Measurements from ENCODE around the gene AKR1C2. TPM values are rescaled to one million over a fixed set of nuclear protein-coding genes. Genes with fewer than 3 reads are reported as not detected.
"Not testable (repeated sequence)": the region's sequence is repeated elsewhere in the genome, so short reads cannot be mapped to it uniquely, and the experiment has no call there.

The AKR1C2 gene
- total and polyA plus RNA-seq, 2 experiments from 2014 or later = 13.7 to 20.9 TPM

- no peaks in the 10 kb centered on the region for H3K9me2 ChIP-seq (ENCODE audit: insufficient read depth)
- peaks cover 10% of the 10 kb centered on the region; the same call in 1 of the 2 replicates for H3K36me3 ChIP-seq (ENCODE audit: low read depth)
- H3K27ac ChIP-seq = no peak overlapping the region
- 97 to 100% methylated on average over 4 of the region's 4 CpGs for WGBS, 2 experiments (ENCODE audit: low coverage in 1 of 2, low lambda C conversion rate in 2 of 2, missing lambda C conversion rate in 2 of 2)
- no peaks in the 10 kb centered on the region for H3K79me2 ChIP-seq (ENCODE audit: insufficient read depth)
- TF ChIP-seq EZH2phosphoT487 (IDR thresholded peaks at IDR 0.05; ENCODE audit: insufficient read depth, low read depth) (no peak), EZH2 (IDR thresholded peaks at IDR 0.05; ENCODE audit: insufficient read depth, poor library complexity, severe bottlenecking) (no peak)
- no peaks in the 10 kb centered on the region for H4K20me1 ChIP-seq (ENCODE audit: insufficient read depth)
- H3K9ac ChIP-seq = no peak overlapping the region
- no peak overlapping the region for H3K4me2 ChIP-seq (ENCODE audit: unreplicated experiment)
- H3K27me3 ChIP-seq (replicated peaks; ENCODE audit: insufficient read depth) = no peaks in the 10 kb centered on the region
- no peaks in the 10 kb centered on the region for H3K4me1 ChIP-seq (ENCODE audit: insufficient read depth)
- H3F3A ChIP-seq (ENCODE audit: insufficient read depth) = no peaks in the 10 kb centered on the region
- H2AFZ ChIP-seq = no peak overlapping the region
- in situ Hi-C loops (cut with MboI) = no loop called here
- DNase-seq = no peak
- H3K9me3 ChIP-seq (ENCODE audit: low read depth) = no peaks in the 10 kb centered on the region
- H3K4me3 ChIP-seq = no peak overlapping the region
Measured at GRCh38 chr10:4978870-4979269, 24.8 kb downstream of the AKR1C2 start.

GRCh38 chr10:4977025-4977424 is 26.6 kb downstream of the AKR1C2 start:
- in situ Hi-C loops (cut with MboI) = no loop called here
- H3K27ac ChIP-seq = no peak overlapping the region

GRCh38 chr10:4974400-4974799 is 29.3 kb downstream of the AKR1C2 start:
- H3K4me2 ChIP-seq (ENCODE audit: unreplicated experiment); in situ Hi-C loops (cut with MboI); H4K20me1 ChIP-seq (ENCODE audit: insufficient read depth); H3K9me2 ChIP-seq (ENCODE audit: insufficient read depth); H3K4me3 ChIP-seq; H3K27me3 ChIP-seq (replicated peaks; ENCODE audit: insufficient read depth); H3K4me1 ChIP-seq (ENCODE audit: insufficient read depth); H3K27ac ChIP-seq; H3K9me3 ChIP-seq (ENCODE audit: low read depth); DNase-seq; H3F3A ChIP-seq (ENCODE audit: insufficient read depth); H2AFZ ChIP-seq; H3K79me2 ChIP-seq (ENCODE audit: insufficient read depth); H3K9ac ChIP-seq: not testable (repeated sequence)
- H3K36me3 ChIP-seq (ENCODE audit: low read depth) = peaks cover 13% of the 10 kb centered on the region; the same call in 1 of the 2 replicates

More at GRCh38 chr10:4977025-4977424, 26.6 kb downstream of the AKR1C2 start:
- Histone ChIP-seq H3K36me3 (ENCODE audit: low read depth) (peaks cover 10% of the 10 kb centered on the region; the same call in 1 of the 2 replicates), H3K9ac (no peak overlapping the region), H3K9me2 (ENCODE audit: insufficient read depth) (no peaks in the 10 kb centered on the region), H3K4me2 (ENCODE audit: unreplicated experiment) (no peak overlapping the region), H3K4me3 (no peak overlapping the region), H2AFZ (no peak overlapping the region), H3K27me3 (replicated peaks; ENCODE audit: insufficient read depth) (no peaks in the 10 kb centered on the region), H3K4me1 (ENCODE audit: insufficient read depth) (no peaks in the 10 kb centered on the region), H3K9me3 (ENCODE audit: low read depth) (no peaks in the 10 kb centered on the region), H4K20me1 (ENCODE audit: insufficient read depth) (no peaks in the 10 kb centered on the region), H3F3A (ENCODE audit: insufficient read depth) (no peaks in the 10 kb centered on the region), H3K79me2 (ENCODE audit: insufficient read depth) (no peaks in the 10 kb centered on the region)
- no peak for TF ChIP-seq EZH2 (IDR thresholded peaks at IDR 0.05; ENCODE audit: insufficient read depth, poor library complexity, severe bottlenecking)
- TF ChIP-seq EZH2phosphoT487 (IDR thresholded peaks at IDR 0.05; ENCODE audit: insufficient read depth, low read depth) = no peak
- DNase-seq = no peak

GRCh38 chr10:4973294-4973693 is 30.4 kb downstream of the AKR1C2 start:
- in situ Hi-C loops (cut with MboI); H4K20me1 ChIP-seq (ENCODE audit: insufficient read depth): not testable (repeated sequence)
- WGBS, 2 experiments (ENCODE audit: low coverage in 1 of 2, low lambda C conversion rate in 2 of 2, missing lambda C conversion rate in 2 of 2) = 89 to 92% methylated on average over 1 of the region's 1 CpG

GRCh38 chr10:4972369-4973142 is 31.1 kb downstream of the AKR1C2 start:
- H3K4me2 ChIP-seq (ENCODE audit: unreplicated experiment); H3K9me2 ChIP-seq (ENCODE audit: insufficient read depth); H3K9me3 ChIP-seq (ENCODE audit: low read depth); H3K79me2 ChIP-seq (ENCODE audit: insufficient read depth); H3K27ac ChIP-seq; H3K27me3 ChIP-seq (replicated peaks; ENCODE audit: insufficient read depth); H2AFZ ChIP-seq; in situ Hi-C loops (cut with MboI); H3K4me3 ChIP-seq; H3F3A ChIP-seq (ENCODE audit: insufficient read depth); H3K9ac ChIP-seq; H4K20me1 ChIP-seq (ENCODE audit: insufficient read depth); DNase-seq; H3K4me1 ChIP-seq (ENCODE audit: insufficient read depth): not testable (repeated sequence)
- H3K36me3 ChIP-seq (ENCODE audit: low read depth) = peaks cover 13% of the 10 kb centered on the region; the same call in 1 of the 2 replicates
- 91 to 98% methylated on average over 8 to 11 of the region's 18 CpGs for WGBS, 2 experiments (ENCODE audit: low coverage in 1 of 2, low lambda C conversion rate in 2 of 2, missing lambda C conversion rate in 2 of 2)

More at GRCh38 chr10:4973294-4973693, 30.4 kb downstream of the AKR1C2 start:
- H3F3A ChIP-seq (ENCODE audit: insufficient read depth); H3K4me2 ChIP-seq (ENCODE audit: unreplicated experiment); H3K27me3 ChIP-seq (replicated peaks; ENCODE audit: insufficient read depth); H3K9me3 ChIP-seq (ENCODE audit: low read depth); DNase-seq; H3K27ac ChIP-seq; H3K9ac ChIP-seq; H3K4me3 ChIP-seq; H3K79me2 ChIP-seq (ENCODE audit: insufficient read depth); H3K9me2 ChIP-seq (ENCODE audit: insufficient read depth); H2AFZ ChIP-seq; H3K4me1 ChIP-seq (ENCODE audit: insufficient read depth): not testable (repeated sequence)
- H3K36me3 ChIP-seq (ENCODE audit: low read depth) = peaks cover 13% of the 10 kb centered on the region; the same call in 1 of the 2 replicates

- H2AFZ ChIP-seq; H3K27me3 ChIP-seq (replicated peaks; ENCODE audit: insufficient read depth); H3K4me1 ChIP-seq (ENCODE audit: insufficient read depth); H3K9me3 ChIP-seq (ENCODE audit: low read depth); DNase-seq; H3K4me3 ChIP-seq; H3F3A ChIP-seq (ENCODE audit: insufficient read depth); H3K27ac ChIP-seq; H3K4me2 ChIP-seq (ENCODE audit: unreplicated experiment); H4K20me1 ChIP-seq (ENCODE audit: insufficient read depth); in situ Hi-C loops (cut with MboI); H3K79me2 ChIP-seq (ENCODE audit: insufficient read depth); H3K9me2 ChIP-seq (ENCODE audit: insufficient read depth); H3K9ac ChIP-seq: not testable (repeated sequence)
- peaks cover 12% of the 10 kb centered on the region; the same call in 1 of the 2 replicates for H3K36me3 ChIP-seq (ENCODE audit: low read depth)
- WGBS, 2 experiments (ENCODE audit: low coverage in 1 of 2, low lambda C conversion rate in 2 of 2, missing lambda C conversion rate in 2 of 2) = 96% methylated on average over 2 of the region's 2 CpGs
Measured at GRCh38 chr10:4970362-4970761, 33.3 kb downstream of the AKR1C2 start.

- H3K27ac ChIP-seq = not testable (repeated sequence)
Measured at GRCh38 chr10:4969289-4969688, 34.4 kb downstream of the AKR1C2 start.

More at GRCh38 chr10:4969289-4969688, 34.4 kb downstream of the AKR1C2 start:
- H3F3A ChIP-seq (ENCODE audit: insufficient read depth); H3K9ac ChIP-seq; H3K4me2 ChIP-seq (ENCODE audit: unreplicated experiment); H3K4me3 ChIP-seq; H3K36me3 ChIP-seq (ENCODE audit: low read depth); H3K79me2 ChIP-seq (ENCODE audit: insufficient read depth); H3K9me3 ChIP-seq (ENCODE audit: low read depth); H4K20me1 ChIP-seq (ENCODE audit: insufficient read depth); H3K27me3 ChIP-seq (replicated peaks; ENCODE audit: insufficient read depth); H3K9me2 ChIP-seq (ENCODE audit: insufficient read depth); in situ Hi-C loops (cut with MboI); H3K4me1 ChIP-seq (ENCODE audit: insufficient read depth); DNase-seq; H2AFZ ChIP-seq: not testable (repeated sequence)
- WGBS, 2 experiments (ENCODE audit: low coverage in 1 of 2, low lambda C conversion rate in 2 of 2, missing lambda C conversion rate in 2 of 2) = 74 to 88% methylated on average over 3 of the region's 3 CpGs
